ENCODE measurements around the gene ARHGAP25. TPM values are rescaled to one million over a fixed set of nuclear protein-coding genes. Genes with fewer than 3 reads are reported as not detected.
A peak's percentile ranks its signal among the peaks of the same experiment; 100 is the strongest.

ARHGAP25 gene
- total RNA-seq, 4 donors from 2014 or later, result 3.7 to 9.3 (median 5.4) TPM

DNA sequence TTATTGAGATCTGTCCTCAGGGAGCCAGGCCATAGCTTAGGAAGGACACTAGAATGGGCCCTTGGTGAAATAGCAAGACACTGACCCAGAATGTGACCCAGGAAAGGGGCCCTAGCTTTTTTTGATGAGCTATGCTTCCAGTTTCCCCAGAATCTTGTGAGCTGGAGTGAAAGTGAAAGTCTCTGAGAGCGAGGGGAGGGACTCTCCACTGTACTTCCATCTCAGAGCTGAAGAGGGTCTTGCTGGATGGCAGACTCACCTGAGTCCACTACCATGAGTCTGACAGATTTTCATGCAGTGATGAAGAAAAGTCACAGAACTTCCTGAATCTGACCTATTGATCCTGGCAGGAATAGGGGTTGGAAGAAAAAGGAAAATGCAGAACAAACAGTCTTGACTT lies 3.1 kb downstream of the ARHGAP25 start:
- TF ChIP-seq EP300 (IDR thresholded peaks at IDR 0.05) (no peak), POLR2AphosphoS5 (IDR thresholded peaks at IDR 0.05) (no peak), POLR2A (IDR thresholded peaks at IDR 0.05; ENCODE audit: low read depth) (no peak)
- TF ChIP-seq, protein P1, sequence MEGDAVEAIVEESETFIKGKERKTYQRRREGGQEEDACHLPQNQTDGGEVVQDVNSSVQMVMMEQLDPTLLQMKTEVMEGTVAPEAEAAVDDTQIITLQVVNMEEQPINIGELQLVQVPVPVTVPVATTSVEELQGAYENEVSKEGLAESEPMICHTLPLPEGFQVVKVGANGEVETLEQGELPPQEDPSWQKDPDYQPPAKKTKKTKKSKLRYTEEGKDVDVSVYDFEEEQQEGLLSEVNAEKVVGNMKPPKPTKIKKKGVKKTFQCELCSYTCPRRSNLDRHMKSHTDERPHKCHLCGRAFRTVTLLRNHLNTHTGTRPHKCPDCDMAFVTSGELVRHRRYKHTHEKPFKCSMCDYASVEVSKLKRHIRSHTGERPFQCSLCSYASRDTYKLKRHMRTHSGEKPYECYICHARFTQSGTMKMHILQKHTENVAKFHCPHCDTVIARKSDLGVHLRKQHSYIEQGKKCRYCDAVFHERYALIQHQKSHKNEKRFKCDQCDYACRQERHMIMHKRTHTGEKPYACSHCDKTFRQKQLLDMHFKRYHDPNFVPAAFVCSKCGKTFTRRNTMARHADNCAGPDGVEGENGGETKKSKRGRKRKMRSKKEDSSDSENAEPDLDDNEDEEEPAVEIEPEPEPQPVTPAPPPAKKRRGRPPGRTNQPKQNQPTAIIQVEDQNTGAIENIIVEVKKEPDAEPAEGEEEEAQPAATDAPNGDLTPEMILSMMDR (IDR thresholded peaks at IDR 0.05), result no peak
- H3K27me3 ChIP-seq, result no peaks in the 10 kb centered on the region
- H3K4me1 ChIP-seq, result no peaks in the 10 kb centered on the region
- H3K27ac ChIP-seq (replicated peaks in 1 of 4), result peak overlapping the region in 1 of 4 donors; percentile 18
- WGBS, result 90% methylated on average over 1 of the region's 1 CpG
- H3K4me3 ChIP-seq, result peak overlapping the region in 1 of 4 donors; percentile 0
- no peaks in the 10 kb centered on the region for H3K9me3 ChIP-seq
- H3K36me3 ChIP-seq, result no peaks in the 10 kb centered on the region
- intact Hi-C loops (cut with DNase I), result no loop called here
- DNase-seq (ENCODE audit: extremely low spot score), result peak; percentile 87

DNA sequence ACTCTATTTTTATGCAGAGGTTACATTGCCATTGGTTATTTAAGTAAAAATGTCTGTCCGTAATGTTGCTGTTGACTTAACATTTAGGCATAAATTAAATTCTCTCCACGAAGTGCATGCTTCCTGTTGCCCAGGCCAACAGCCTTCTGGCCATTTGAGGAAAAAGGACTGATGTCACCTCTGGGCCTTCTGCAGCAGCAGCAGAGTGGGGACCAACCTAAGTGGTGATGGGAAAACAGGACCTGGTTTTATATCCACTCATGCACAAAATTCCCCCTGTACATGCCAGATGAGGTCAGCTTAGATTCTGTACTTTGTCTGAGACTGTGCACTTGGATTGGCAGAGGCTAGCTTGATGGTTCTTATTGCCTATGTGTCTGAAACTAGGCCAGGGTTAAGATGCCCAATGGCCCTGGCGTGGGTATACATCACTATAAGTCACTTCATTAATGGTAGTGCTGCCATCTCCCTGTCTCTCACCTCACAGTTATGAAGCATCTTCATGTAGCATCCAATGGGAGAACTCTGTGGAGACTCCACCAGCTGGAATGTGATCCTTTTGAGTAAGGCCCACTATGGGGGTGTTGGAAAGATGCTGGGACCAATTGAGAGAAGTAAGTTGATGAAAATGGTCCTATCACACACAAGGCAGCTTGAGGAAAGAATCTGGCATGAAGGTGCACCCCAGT lies 4.4 kb downstream of the ARHGAP25 start:
- no peaks in the 10 kb centered on the region for H3K9me3 ChIP-seq
- peak; percentile 70 for DNase-seq (ENCODE audit: extremely low spot score)
- WGBS, result 73% methylated on average over 3 of the region's 3 CpGs
- H3K36me3 ChIP-seq, result no peaks in the 10 kb centered on the region
- no peaks in the 10 kb centered on the region for H3K27me3 ChIP-seq
- TF ChIP-seq POLR2AphosphoS5 (IDR thresholded peaks at IDR 0.05) (no peak), EP300 (IDR thresholded peaks at IDR 0.05) (no peak), POLR2A (IDR thresholded peaks at IDR 0.05; ENCODE audit: low read depth) (no peak)
- TF ChIP-seq, protein P1 (IDR thresholded peaks at IDR 0.05), result no peak
- peaks cover 0 to 2% (median 0%) of the 10 kb centered on the region in 4 donors for H3K4me1 ChIP-seq
- intact Hi-C loops (cut with DNase I), result no loop called here
- no peak overlapping the region for H3K27ac ChIP-seq (replicated peaks in 1 of 4)
- H3K4me3 ChIP-seq, result no peak overlapping the region

DNA sequence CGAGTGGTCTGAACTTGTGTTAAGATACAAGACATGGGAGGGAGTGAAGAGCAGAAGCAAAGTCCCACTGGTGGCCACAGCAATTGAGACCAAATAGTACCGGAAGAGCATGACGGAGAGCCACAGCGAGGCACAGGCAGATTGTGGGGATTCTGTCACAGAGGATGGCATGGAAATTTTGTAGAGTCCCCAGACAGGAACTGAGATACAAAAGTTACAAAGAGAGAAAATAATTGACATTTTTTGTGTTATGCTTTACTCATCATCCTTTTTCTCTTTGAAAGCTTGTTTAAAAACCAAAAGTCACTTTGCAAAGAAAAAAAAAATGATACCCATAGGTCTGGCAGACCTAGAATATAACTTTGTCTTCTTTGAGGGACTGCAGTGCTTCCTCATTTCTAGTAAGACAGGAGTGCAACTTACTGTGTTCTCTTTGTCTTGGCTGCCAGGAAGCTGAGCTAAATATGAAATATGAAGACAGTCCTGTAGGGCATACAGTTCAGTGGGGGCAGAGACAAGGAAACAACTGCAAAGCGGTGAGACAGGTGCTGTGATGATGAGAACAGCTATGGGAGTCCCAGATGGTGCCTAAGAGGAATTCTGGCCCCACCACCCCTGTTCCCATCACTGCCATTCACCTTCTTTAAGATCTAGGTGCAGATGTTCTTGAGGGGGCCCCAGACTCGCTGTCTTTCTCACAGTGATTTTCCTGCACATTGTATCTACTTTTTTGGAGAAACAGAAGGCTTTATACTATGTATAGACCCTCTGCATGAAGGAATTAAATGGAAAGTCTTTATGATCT lies 5.2 kb downstream of the ARHGAP25 start:
- WGBS, result 80% methylated on average over 6 of the region's 6 CpGs
- DNase-seq (ENCODE audit: extremely low spot score), result peak; percentile 66
- Histone ChIP-seq H3K4me3 (no peak overlapping the region), H3K4me1 (peaks cover 0 to 2% (median 0%) of the 10 kb centered on the region in 4 donors), H3K9me3 (no peaks in the 10 kb centered on the region), H3K27ac (replicated peaks in 1 of 4) (no peak overlapping the region), H3K36me3 (no peaks in the 10 kb centered on the region), H3K27me3 (no peaks in the 10 kb centered on the region)
- intact Hi-C loops (cut with DNase I), result no loop called here
- TF ChIP-seq POLR2A (IDR thresholded peaks at IDR 0.05; ENCODE audit: low read depth) (no peak), EP300 (IDR thresholded peaks at IDR 0.05) (no peak)

DNA sequence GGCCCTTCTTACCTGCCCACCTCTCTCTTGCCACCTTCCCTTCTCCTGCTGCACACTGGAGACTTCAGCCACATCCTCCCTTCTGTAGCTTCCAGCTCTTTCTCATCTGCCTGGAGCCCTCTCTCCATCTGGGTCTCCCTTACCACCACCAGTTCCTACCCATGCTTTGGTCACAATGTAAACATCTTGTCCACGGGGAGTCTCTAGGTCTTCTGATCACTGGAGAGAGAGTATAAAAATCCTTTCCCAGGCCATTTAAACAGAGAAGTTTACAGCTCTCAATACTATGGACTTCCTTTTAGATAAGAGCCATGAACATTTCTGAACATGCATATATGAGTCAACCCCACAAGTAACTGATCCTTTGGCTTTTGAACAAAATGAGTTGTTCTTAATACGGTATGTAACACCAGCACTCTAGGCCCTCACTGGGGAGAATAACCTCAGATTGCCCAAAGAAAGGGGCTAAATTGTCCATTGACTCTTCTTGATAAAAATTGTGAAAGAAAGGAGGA lies 5.8 kb downstream of the ARHGAP25 start:
- Histone ChIP-seq H3K4me1 (peaks cover 0 to 2% (median 0%) of the 10 kb centered on the region in 4 donors), H3K27me3 (no peaks in the 10 kb centered on the region), H3K36me3 (no peaks in the 10 kb centered on the region), H3K4me3 (no peak overlapping the region), H3K9me3 (no peaks in the 10 kb centered on the region), H3K27ac (replicated peaks in 1 of 4) (no peak overlapping the region)
- TF ChIP-seq, protein P1 (IDR thresholded peaks at IDR 0.05), result no peak
- no peak for TF ChIP-seq EP300 (IDR thresholded peaks at IDR 0.05)
- no peak for TF ChIP-seq POLR2AphosphoS5 (IDR thresholded peaks at IDR 0.05)
- TF ChIP-seq POLR2A (IDR thresholded peaks at IDR 0.05; ENCODE audit: low read depth), result no peak
- intact Hi-C loops (cut with DNase I), result no loop called here
- 73% methylated on average over 2 of the region's 2 CpGs for WGBS
- DNase-seq (ENCODE audit: extremely low spot score), result peak; percentile 62

DNA sequence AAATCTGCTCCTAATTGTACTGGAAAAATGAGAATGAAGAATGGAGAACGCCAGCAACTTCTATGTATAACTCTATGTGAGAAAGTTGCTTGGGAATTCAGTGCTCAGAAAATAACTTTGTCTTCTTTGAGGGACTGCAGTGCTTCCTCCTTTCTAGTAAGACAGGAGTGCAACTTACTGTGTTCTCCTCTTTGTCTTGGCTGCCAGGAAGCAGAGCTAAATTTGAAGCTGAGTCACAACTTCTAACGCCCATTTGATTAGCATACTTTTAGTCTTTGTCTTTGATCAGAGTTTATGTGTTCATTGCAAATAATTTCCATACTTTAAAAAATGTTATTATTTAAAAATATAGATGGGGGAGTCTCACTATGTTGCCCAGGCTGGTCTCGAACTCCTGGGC lies 6.6 kb downstream of the ARHGAP25 start:
- Histone ChIP-seq H3K27me3 (no peaks in the 10 kb centered on the region), H3K9me3 (no peaks in the 10 kb centered on the region), H3K4me1 (peaks cover 0 to 2% (median 0%) of the 10 kb centered on the region in 4 donors), H3K36me3 (no peaks in the 10 kb centered on the region), H3K4me3 (no peak overlapping the region), H3K27ac (replicated peaks in 1 of 4) (no peak overlapping the region)
- no peak for TF ChIP-seq POLR2A (IDR thresholded peaks at IDR 0.05; ENCODE audit: low read depth)
- no peak for TF ChIP-seq POLR2AphosphoS5 (IDR thresholded peaks at IDR 0.05)
- TF ChIP-seq, protein P1 (IDR thresholded peaks at IDR 0.05), result no peak
- no peak for TF ChIP-seq EP300 (IDR thresholded peaks at IDR 0.05)
- 75% methylated on average over 3 of the region's 3 CpGs for WGBS
- intact Hi-C loops (cut with DNase I), result no loop called here
- peak; percentile 45 for DNase-seq (ENCODE audit: extremely low spot score)

Measured in esophagus muscularis mucosa (tissue), 4 donors.